HG03469 (cell line): ENCODE measurements around the gene ZSWIM1.
A peak's percentile ranks its signal among the peaks of the same experiment; 100 is the strongest.
"Not testable (repeated sequence)": the region's sequence is repeated elsewhere in the genome, so short reads cannot be mapped to it uniquely, and the experiment has no call there.

Experiments used
- ATAC-seq: cut with Tn5 transposase; IDR thresholded peaks from one replicate; pipeline ENCODE4 v1.9.1; 2021; ENCODE audit warnings: mild to moderate bottlenecking, moderate library complexity, moderate number of reproducible peaks; ENCODE audit not compliant: unreplicated experiment

ZSWIM1 gene

DNA sequence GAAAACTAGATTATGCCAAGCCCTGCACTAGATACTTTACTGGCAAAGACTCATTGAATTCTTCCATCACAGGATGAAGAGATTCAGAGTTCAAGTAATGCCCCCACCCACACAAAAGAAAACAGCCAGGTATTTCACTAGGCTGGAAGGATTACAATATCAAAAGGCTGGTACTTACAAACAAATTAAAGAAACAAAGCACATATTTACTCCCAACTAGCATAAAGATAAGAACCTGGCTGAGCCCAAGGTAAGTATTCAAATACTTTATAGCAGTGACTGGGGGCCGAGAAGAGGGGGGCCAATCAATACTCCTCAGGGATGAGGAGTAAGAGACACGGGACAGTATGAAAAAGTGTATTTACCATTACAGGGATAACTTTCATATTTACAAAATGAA, 27.5 kb upstream of the ZSWIM1 start:
- no peak for ATAC-seq

DNA sequence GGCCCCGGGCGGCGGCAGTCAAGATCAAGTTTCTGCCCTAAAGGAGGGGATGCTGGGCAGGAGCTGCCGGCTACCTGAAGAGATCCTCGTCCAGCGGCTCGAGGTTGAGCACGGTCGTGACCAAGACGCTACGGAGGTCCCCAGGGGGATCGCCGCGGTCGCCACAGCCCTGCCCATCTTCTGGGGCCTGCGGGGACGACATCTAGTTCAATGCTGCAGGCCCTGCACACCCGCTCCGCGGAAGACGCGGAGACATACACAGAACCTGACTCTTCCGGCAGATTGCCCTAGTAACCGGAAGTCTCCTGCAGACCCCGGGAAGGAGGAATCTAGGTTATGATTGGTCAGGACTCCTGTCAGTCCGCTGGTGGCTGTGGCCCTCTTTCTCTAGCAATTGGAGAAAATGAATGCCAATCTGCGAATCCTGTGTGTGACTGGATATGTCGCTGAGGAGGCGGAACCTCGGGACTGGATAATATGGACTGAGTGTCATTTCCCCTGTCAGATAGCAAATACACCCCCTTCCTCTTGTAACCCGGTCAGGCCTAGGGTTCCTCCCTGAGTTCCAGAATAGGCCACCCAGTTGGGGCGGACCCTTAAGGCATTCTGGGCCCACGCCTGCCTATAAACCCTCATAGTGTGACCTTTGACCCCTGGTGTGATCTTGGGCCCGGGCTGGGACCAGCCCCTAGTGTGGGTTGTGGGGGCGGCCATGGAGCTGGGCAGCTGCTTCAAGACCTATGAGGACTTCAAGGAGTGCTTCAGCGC, 23.7 kb upstream of the ZSWIM1 start, which contains the start of the genes ACOT8 and ZSWIM3:
ACOT8 (minus strand) TSS at position 279 of the 768 bp plus-strand sequence; CDS start at position 202, 77 bp downstream.
ZSWIM3 (plus strand) TSS at position 501 of the 768 bp plus-strand sequence; CDS start at position 713, 212 bp downstream.
- ATAC-seq: peak; percentile 95

DNA sequence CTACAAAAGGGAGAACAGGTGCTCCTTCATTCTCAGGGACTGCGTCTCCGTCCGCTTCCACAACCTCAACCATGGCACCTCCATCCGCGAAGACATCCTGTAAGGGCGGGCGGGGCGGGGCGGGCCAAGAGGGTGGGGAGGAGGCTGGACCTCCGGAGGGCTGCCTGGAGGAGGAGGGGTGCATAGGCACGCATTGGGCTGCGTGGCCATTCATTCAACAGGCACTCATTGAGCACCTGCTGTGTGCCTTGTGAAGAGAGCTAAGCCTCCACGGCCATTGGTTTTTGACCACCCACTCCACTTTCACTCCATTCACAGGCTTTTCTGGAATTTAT, 23.2 kb upstream of the ZSWIM1 start:
- no peak for ATAC-seq

DNA sequence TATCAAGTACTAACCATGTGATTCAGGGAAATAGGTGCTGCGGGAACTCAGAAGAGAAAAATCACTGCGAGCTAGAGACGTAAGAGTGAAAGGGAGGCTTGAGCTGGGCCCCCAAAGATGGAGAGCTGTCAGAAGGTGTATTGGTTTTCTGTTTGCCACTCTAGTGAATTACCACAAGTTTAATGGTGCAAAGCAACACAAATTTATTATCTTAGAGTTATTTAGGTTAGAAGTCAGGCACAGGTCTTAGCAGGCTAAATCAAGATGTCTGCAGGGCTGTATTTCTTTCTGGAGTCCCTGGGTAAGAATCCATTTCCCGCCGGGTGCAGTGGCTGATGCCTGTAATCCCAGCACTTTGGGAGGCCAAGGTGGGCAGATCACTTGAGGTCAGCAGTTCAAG, 21.1 kb upstream of the ZSWIM1 start:
- ATAC-seq: no peak

DNA sequence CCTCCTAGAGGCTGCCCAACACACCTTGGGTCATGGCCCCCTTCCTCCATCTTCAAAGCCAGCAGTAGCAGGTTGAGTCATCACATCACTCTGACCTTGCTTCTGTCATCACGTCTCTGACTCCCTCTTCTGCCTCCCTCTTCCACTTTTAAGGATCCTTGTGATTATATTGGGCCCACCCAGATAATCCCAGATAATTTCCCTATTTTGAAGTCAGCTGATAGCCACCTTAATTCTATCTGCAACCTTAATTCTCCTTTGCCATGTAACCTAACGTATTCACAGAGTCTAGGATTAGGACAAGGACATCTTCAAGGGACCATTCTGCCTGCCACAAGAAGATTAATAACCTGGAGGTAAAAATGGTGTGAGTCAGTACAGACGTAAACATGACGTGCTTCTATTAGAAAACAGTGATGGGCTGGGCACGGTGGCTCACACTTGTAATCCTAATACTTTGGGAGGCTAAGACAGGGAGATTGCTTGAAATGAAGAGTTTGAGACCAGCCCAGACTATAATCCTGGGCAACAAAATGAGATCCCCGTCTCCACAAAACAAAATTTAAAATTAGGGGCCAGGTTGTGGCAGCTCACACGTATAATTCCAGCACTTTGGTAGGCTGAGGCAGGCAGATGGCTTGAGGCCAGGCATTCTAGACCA, 20.3 kb upstream of the ZSWIM1 start:
- no peak for ATAC-seq

DNA sequence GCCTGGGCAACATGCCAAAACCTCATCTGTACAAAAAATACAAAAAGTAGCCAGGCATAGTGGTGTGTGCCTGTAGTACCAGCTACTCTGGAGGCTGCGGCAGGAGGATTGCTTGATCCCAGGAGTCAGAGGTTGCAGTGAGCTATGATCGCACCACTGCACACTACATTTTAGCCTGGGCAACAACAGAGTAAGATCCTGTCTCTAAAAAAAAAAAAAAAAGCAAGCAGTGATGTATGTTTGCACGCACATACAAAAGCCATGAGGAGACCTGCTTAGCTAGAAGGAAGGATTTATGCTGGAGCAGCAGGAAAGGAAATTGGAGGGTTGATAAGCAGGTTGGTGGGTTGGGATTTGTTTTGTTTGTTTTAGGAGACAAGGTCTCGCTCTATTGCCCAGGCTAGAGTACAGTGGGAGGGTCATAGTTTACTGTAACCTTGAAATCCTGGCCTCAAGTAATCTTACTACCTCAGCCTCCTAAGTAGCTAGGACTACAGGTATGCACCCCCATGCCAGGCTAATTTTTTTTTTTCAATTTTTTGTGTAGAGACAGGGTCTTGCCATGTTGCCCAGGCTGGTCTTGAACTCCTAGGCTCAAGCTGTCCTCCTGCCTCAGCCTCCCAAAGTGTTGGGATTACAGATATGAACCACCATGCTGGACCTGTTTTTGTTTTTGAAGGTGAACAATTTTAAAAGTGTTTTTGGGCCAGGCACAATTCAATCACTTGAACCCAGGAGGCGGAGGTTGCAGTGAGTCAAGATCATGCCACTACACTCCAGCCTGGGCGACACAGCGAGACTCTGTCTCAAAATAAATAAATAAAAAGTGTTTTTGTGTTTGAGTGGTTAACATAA, 19.6 kb upstream of the ZSWIM1 start:
- no peak for ATAC-seq

DNA sequence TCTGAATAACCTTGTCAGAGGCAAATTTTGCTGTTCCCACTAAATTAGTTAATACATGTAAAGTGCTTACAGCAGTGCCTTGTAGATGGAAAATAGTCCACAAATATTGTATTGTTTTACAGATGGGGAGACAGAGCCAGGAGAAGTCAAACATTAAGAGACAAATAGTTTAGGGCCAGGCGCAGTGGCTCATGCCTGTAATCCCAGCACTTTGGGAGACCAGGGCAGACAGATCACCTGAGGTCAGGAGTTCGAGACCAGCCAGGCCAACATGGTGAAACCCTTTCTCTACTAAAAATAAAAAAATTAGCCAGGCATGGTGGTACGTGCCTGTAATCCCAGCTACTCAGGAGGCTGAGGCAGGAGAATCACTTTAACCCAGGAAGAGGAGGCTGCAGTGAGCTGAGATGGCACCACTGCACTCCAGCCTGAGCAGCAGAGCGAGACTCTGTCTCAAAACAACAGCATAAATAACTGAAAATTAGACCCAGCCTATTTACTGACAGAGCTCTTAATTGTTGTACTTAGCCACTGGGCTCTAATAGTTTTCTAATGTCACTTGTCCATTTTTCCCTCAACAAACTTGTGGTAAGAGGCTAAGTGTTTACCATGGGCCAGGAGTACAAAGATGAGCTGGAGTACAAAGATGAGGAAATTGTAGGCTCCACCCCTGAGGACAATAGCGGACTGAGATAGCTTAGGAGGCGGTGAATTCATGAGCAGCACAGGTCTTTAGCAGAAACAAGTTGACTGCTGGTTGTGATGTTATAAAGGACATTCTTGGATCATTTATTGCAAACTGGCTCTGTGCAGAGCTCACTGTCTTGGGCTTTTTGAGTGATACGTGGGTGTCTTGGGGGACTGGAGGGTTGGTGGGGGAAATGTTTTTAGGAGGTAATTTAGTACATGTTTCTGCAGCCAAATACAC, 17.2 kb upstream of the ZSWIM1 start:
- ATAC-seq: no peak

DNA sequence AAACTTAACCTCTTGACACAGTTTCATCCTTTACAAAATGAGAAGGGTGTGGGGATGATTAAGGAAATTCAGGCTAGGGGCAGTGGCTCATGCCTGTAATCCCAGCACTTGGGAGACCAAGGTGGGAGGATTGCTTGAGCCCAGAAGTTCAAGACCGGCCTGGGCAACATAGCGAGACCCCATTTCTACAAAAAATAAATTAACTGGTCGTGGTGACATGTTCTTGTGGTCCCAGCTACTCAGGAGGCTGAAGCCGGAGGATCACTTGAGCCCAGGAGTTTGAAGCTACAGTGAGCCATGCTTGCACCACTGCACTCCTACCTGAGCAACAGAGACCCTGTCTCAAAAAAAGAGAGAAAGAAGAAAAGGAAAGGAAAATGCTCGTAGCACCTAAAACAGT, 14.6 kb upstream of the ZSWIM1 start:
- ATAC-seq: no peak

DNA sequence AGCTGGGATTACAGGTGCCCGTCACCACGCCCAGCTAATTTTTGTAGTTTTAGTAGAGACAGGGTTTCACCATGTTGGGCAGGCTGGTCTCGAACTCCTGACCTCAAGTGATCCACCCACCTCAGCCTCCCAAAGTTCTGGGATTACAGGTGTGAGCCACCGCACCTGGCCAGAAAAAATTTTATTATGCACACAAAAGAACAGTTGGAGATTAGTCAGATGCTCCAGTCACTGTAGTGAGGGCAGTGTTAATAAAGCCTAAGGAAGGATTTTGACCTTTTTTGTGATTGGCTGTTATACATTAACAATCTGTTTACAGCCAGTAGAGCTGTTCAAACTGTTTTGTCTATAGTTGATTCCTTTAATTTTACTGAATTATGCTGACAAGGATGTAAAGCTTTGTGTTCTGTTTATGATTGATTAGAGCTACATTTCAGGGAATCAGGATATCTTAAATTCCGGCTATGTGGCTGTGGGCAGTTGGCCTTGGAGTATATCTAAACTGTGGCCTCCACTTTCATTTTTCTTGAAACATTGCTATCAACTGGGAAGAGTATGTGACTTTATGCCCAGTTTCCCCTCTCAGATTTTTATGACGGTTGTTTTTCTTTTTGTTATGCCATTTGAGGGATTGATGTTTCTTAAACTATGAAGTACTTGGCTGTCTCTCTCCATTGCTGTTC, 13.8 kb upstream of the ZSWIM1 start:
- no peak for ATAC-seq

DNA sequence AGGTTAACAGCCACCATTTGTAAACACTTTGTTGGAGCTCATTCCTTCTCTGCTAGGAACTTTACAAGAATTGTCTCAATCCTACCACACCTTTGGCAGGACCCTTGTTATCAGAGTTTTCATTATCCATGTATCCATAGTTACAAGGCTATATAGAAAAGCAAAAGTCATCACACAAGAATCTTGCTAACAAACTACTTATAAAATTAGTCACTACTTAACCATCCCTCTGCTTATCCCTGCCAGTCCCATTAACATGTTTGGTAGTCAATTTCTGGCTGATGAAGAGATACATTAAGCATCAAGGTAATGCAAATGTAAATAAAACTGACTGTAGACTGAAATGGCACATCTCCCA, 13.2 kb upstream of the ZSWIM1 start:
- no peak for ATAC-seq

DNA sequence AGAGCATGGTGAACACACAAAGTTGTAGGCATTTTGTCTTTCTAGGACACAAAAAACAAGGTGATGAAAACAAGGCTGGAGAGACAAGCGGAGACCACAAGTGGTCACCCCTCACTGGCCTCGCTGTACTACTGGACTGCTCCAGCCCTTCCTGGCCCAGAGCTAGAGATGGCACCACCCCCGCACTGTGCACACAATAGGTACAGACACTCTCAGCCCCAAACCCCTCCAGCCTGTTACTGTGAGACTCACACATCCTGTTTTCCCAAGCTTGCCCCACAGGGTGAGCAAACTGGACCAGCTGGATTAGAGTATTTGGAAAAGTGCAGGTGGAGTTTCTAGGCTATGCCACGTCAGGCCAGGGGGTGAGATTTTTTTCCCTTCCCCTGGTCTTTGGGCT, 8.4 kb upstream of the ZSWIM1 start:
- ATAC-seq: no peak

DNA sequence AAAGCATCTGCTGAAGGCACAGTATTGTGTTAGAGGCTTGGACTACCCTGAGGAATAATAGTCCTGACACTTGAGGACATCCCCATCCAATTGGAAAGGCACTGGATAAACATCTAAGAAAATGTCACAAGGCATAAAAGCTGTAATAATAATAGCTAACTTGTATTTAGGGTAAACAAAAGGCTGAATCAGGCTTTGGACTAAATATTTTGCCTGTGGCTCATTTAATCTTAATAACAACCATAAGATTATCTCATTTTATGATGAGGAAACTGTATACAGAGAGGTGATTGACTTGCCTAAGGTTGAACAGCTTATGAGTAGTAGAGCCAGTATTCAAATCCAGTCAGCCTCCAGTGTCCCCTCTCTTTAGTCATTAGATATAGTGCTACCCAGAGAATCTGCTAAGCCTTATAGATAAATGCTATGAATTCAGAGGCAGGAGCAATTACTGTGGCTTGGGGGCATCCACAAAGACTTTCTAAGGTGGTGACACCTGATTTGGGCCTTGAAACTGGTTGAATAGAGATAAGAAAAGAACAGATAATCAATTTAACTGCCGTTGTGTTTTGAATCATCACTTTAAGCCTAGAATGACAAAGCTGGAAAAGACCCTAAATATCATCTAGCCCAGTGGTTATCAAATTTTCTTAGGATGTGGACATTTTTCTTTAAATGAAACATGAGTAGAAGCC, 7.5 kb upstream of the ZSWIM1 start:
- ATAC-seq: no peak

DNA sequence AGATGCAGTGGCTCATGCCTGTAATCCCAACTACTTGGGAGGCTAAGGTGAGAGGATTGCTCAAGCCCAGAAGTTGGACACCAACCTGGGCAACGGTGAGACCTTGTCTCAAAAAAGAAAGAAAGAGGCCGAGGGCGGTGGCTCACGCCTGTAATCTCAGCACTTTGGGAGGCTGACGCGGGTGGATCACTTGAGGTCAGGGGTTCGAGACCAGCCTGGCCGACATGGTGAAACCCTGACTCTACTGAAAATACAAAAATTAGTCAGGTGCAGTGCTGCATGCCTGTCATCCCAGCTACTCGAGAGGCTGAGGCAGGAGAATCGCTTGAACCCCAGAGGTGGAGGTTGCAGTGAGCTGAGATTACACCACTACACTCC, 6.9 kb upstream of the ZSWIM1 start:
- ATAC-seq: not testable (repeated sequence)

DNA sequence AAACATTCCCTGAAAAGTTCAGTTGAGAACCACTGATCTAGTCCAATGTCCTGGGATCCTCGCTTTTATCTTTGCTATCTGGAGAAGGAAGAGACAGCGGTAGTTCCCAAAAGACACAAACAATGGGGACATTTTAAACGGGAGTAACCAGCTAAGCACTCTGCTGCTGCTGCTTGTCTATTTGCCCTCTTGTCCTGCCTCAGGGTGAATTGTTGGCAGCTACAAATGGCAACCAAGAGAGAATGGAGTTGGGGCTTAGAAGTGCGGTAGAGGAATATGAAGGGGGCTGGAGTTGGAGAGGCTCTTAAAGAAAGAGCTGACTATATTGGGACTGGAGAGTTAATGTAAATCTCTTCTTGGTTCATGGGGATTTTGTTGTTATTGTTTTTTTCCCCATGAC, 6.5 kb upstream of the ZSWIM1 start:
- ATAC-seq: no peak

DNA sequence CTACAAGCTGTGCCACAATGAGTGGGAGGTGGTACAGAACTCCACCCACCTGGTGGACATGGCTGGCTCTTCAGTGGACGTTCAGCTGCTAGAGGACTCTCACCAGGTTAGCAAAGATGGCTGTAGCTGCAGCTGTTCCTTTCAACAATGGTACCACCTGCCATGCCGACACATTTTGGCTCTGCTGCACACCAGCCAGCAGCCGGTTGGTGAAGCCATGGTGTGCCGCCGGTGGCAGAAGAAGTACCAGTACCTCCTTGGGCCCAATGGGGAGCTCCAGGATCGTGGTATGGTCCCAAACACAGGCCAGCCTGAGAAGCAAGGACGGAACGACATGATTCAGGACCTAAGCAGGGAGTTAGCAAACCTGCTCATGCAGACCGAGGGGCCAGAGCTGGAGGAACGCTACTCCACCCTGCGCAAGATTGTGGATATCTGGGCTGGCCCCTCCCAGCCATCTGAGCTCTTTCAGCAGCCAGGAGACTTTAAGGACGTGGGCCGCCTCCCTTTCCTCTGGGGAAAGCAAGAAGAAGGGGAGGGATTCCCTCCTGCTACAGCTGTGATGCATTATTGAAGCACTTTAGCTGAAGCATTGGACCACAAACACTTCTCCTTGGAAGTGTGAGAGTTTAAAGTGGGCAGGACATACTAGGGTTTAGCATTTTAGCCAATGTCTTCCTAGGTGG, 2.8 kb upstream of the ZSWIM1 start:
- ATAC-seq: no peak

DNA sequence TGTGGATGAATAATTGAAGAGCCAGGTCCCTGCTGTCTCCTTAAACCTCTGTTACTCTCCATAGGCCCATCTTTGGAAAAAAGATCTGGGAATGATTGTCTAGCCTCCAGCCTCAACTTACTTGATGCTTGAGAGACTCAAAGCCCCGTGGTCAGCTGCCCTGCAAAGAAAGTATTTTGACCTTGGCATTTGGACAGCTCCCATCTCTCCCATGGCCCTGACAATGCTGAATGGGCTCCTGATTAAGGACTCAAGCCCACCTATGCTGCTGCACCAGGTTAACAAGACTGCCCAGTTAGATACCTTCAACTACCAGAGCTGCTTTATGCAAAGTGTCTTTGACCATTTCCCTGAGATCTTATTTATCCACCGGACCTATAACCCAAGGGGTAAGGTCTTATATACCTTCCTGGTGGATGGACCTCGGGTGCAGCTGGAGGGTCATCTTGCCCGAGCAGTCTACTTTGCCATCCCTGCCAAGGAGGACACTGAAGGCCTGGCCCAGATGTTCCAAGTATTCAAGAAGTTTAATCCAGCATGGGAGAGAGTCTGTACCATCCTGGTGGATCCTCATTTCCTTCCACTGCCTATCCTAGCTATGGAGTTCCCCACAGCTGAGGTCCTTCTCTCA, 1.6 kb downstream of the ZSWIM1 start:
- ATAC-seq: no peak

DNA sequence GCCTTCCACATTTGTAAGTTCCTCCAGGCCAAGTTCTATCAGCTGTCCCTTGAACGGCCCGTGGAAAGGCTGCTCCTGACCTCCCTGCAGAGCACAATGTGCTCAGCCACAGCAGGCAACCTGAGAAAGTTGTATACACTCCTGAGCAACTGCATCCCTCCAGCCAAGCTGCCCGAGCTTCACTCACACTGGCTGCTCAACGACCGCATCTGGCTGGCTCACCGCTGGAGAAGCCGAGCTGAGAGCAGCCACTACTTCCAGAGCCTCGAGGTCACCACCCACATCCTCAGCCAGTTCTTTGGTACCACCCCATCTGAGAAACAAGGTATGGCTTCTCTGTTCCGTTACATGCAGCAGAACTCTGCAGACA, 2.1 kb downstream of the ZSWIM1 start:
- ATAC-seq: no peak

DNA sequence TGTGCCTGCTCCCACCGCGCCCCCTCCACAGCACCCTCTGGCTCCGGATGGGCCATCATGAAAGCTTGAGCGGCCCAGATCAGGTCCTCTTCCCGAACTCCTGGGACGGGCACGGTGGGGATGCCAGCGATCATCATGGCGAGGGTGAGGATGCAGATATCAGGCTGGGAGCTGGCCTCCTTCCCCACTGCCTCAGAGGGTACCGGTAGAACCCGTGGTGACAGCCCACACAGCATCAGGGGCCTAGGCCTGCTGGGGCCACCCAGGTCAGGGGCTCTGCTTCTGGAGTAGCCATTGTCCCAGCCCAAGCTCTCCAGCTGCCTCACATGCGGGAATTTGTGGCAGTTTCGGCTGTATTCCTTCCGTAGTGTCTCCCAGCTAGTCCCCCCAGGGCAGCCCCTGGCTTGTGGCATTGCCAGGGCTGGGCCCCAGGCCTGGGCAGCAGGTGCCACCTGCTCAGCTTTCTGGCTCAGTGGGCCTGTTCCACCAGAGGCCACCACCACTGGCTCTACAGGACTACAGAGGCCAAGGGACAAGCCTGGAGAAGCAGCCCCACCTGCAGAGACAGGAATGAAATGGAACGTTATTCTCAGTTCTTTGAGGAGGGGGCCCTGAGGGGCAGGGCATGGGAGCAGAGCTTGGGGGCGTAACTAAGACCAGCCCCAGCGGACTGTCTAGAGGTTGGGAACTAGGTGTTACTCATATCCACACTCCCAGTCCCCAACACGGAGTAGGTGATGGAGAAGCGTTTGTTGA, 5.7 kb downstream of the ZSWIM1 start:
- ATAC-seq: no peak
